Stimulated activated CD8-positive, alpha-beta memory T cell treated with anti-CD3 and anti-CD28 coated beads, Interleukin-12 subunit alpha, Interleukin-12 subunit beta, amount 100 ng/mL, for 24 hours (primary cell): ENCODE data around the gene NIM1K.
"Not testable (repeated sequence)": the region's sequence is repeated elsewhere in the genome, so short reads cannot be mapped to it uniquely, and the experiment has no call there.

ENCODE experiments used
- DNase-seq: peaks from one replicate; pipeline ENCODE4 v3.0.0-alpha.2; 2020; ENCODE audit errors: extremely low read depth

NIM1K gene

GRCh38 chr5:43190755-43191603 lies 1.0 kb upstream of the NIM1K start:
- DNase-seq, result no peak

DNA sequence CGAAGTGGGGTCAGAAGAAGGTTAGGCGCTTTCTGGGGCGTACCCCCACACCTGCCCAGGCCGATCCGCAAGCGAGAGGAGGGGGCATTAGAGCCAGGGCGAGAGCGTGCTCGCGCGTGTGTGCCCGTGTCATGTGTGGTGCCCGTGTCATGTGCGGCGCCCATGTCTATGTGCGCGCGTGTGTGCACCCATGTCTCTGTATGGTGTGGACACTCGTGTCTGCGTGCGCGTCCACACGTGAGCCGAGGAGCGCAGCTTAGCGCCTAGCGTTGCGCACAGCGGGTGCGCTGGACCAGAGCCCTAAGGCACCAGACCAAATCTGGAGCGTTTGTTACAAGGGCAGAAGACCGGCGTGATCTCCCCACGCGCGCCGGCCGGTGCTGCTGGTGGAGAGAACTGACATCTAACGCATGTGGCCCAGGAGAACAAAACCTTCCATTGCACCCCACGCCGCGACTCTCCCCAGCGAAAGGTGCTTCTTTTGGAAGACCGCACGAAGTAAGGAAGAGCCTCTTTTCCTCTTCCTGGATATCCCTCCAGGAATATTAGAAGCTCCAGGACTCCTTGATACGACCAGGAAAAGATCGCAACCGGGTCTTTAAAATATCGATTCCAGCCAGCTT lies 644 bp downstream of the NIM1K start:
- no peak for DNase-seq

GRCh38 chr5:43193181-43193893 lies 1.3 kb downstream of the NIM1K start:
- no peak for DNase-seq

GRCh38 chr5:43193894-43194265 lies 1.9 kb downstream of the NIM1K start:
- DNase-seq, result no peak

DNA sequence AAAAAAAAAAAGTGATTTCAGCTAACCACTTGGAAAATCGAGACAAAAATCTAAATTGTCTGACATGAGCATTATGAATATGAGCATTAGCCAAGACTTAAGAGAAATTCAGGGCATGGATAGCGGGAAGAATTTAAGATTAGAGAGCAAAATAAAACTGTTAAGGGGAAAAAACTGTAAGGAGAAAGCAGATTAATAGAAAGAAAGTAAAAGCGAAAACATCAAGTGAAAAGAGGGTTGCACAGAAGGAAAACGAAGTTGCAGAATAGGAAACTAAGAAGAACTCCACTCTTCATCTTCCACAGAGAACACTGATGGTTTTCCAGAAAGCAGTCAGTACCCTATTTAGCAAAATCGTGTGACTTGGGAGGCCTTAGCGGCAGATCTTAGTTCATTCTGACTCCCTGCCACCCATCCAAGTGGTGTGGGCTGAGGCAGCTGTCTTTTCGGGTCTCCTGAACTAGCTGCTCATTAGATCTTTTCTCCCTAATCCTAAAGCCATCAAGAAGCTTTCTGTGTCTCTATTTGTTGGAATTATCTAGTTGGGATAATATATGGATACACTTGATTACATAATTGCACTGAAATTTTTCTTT lies 3.7 kb downstream of the NIM1K start:
- DNase-seq, result no peak

DNA sequence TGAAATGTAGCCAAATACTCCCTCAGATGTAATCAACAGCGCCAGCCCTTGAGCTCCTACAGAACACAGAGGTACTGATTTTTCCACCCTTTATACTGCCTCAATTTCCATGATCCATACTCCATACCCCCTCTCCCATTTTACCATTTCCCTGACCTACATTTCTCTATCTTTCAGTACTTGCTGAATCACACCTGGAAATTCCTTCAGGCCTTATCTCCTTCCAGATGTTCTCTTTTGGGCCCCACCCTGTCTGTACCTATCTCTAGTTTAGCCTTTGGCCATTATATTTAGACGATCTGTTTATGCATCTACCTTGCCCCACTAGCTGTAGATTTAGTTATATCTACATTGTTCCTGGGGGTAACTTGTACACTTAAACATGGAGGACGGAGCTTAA lies 5.5 kb downstream of the NIM1K start:
- DNase-seq, result no peak

DNA sequence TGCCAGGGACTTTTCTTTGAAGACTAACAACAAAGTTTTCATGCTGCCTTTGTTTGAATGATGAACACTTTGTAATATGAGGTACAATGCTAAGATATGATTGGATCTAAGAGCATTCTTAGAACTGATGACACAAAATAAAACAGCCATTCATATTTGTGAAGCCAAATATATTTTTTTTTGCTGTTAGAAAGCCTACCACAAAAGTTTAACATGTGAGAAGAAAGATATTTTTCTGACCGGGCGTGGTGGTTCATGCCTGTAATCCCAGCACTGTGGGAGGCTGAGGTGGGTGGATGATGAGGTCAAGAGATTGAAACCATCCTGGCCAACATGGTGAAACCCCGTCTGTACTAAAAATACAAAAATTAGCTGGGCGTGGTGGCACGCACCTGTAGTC lies 9.4 kb downstream of the NIM1K start:
- DNase-seq, result not testable (repeated sequence)

GRCh38 chr5:43202380-43202779 lies 10.4 kb downstream of the NIM1K start:
- DNase-seq, result no peak

GRCh38 chr5:43203373-43203772 lies 11.3 kb downstream of the NIM1K start:
- no peak for DNase-seq

GRCh38 chr5:43204958-43205357 lies 12.9 kb downstream of the NIM1K start:
- no peak for DNase-seq

- DNase-seq, result no peak
Measured at GRCh38 chr5:43207601-43208000, 15.6 kb downstream of the NIM1K start.

DNA sequence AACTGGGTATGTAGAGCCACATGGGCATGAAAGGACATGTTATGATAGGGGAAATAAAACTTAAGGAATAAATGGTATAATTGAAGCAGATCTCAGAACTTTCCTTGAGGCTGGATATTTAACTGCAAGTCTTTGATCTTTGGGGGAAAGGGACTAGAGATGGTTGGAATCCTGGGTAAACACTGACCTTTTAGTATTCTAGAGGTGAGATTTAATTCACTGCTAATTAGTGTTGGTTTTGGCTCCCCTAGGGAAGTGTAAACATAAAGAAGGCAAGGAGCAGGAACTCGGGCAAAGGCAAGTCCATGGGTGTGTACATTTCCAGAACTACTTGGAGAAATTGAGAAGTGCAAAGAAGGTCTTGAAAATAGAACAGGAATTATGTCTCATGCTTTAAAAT lies 16.6 kb downstream of the NIM1K start:
- no peak for DNase-seq

DNA sequence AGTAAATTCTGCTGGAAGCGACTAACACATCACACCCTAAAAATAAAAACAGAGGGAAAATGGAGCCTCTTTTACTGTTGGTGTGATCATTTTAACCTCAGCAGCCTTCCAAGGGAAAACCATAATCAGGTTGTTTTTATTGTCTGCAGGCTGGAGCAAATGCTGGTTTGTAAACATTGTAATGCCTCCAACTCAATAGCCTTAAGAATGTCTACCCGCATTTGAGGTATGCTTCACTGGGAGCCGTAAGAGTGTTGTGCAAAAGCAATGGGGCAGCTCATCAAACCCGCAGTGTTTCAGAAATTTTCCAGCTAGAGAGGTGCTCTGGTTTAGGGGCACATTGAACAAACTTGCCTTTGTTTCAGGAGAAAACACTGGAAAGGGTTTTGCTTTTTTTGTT lies 17.0 kb downstream of the NIM1K start:
- DNase-seq, result no peak

GRCh38 chr5:43209833-43210232 lies 17.8 kb downstream of the NIM1K start:
- DNase-seq, result no peak

- DNase-seq, result no peak
Measured at GRCh38 chr5:43210570-43210969, 18.5 kb downstream of the NIM1K start.

GRCh38 chr5:43213951-43214350 lies 21.9 kb downstream of the NIM1K start:
- DNase-seq, result no peak

DNA sequence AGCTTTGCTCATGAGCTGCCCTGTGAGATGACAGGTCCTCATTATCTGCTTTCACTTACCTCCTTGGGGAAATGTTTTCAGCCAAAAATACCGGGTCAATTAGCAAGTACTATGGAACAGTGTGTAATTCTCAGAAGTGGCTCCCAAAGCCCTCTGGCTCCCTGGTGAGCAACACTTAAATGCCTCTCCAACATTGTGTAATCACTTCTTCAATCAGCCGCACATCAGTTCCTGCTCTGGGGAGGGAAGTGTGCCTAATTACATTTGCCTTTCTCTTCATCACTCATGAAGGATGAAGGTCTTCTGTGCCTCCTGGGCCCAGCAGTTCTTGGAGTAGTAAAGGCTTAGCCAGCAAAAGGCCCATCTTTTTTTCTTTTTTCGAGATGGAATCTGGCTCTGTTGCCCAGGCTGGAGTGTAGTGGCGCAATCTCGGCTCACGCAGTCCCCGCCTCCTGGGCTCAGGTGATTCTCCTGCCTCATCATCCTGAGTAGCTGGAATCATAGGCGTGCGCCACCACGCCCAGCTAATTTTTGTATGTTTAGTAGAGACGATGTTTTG lies 23.1 kb downstream of the NIM1K start:
- DNase-seq, result no peak

DNA sequence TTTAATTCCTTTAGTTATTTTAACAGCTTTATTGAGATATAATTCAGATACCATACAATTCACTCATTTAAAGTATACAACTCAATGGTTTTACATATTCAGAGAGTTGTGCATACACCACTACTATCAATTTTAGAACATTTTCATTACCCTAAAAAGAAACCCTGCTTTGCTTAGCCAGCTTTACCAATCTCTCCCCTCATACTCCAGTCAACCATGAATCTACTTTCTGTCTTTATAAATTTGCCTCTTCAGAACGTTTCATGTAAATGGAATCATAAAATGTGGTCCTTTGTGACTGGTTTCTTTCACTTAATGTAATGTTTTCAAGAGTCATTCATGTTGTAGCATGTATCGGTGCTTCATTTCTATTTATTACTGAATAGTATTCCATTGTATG lies 24.9 kb downstream of the NIM1K start:
- DNase-seq, result no peak

GRCh38 chr5:43219120-43219519 lies 27.1 kb downstream of the NIM1K start:
- DNase-seq, result no peak

DNA sequence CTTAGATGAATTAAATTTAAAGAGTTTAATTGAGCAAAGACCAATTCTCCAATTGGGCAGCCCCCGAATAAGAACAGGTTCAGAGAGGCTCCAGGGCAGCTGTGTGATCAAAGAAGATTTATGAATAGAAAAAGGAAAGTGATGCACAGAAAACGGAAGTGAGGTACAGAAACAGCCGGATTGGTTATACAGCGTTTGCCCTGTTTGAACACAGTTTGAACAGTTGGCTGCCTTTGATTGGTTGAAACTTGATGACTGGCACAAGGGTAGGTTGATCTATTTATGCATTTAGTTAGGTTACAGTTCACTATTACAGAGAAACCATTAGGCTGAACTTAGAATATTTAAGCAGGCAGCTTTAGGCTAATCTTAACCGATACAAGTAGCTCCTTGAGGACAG lies 29.5 kb downstream of the NIM1K start:
- no peak for DNase-seq

- DNase-seq, result no peak
Measured at GRCh38 chr5:43225649-43226245, 33.7 kb downstream of the NIM1K start.

- DNase-seq, result no peak
Measured at GRCh38 chr5:43227655-43228054, 35.6 kb downstream of the NIM1K start.
